ENCODE measurements around the gene GPC6.

- TF ChIP-seq CTCF (IDR thresholded peaks at IDR 0.05; ENCODE audit: poor library complexity), result no peak
- TF ChIP-seq EZH2phosphoT487 (IDR thresholded peaks at IDR 0.05; ENCODE audit: low read depth, severe bottlenecking, unreplicated experiment), result no peak
Measured at GRCh38 chr13:93736909-93737308, 510.3 kb downstream of the GPC6 start.
